ENCODE data around the gene SLC5A8.

SLC5A8 gene

GRCh38 chr12:101209319-101210302 lies at the start of gene SLC5A8:
Gene SLC5A8, minus strand, starts transcription at chr12:101210238. Its CDS starts 390 bp downstream, at chr12:101209848.
- no peak for DNase-seq

GRCh38 chr12:101257357-101257756 lies 47.3 kb upstream of the SLC5A8 start:
- DNase-seq, result no peak

GRCh38 chr12:101256266-101256665 lies 46.2 kb upstream of the SLC5A8 start:
- DNase-seq, result no peak

- no peak for DNase-seq
These were observed 33.6 kb upstream of the SLC5A8 start for GRCh38 chr12:101243616-101244015.

- no peak for DNase-seq
These were observed 33.0 kb upstream of the SLC5A8 start for GRCh38 chr12:101243074-101243473.

GRCh38 chr12:101238800-101239329 lies 28.8 kb upstream of the SLC5A8 start:
- DNase-seq, result no peak

- no peak for DNase-seq
These were observed 28.3 kb upstream of the SLC5A8 start for GRCh38 chr12:101238306-101238705.

- DNase-seq, result no peak
These were observed 25.6 kb upstream of the SLC5A8 start for GRCh38 chr12:101235686-101236085.

GRCh38 chr12:101231636-101232035 lies 21.6 kb upstream of the SLC5A8 start:
- no peak for DNase-seq

- DNase-seq, result no peak
These were observed 20.5 kb upstream of the SLC5A8 start for GRCh38 chr12:101230547-101230946.

- no peak for DNase-seq
These were observed 19.8 kb upstream of the SLC5A8 start for GRCh38 chr12:101229841-101230241.

GRCh38 chr12:101221301-101221700 lies 11.3 kb upstream of the SLC5A8 start:
- no peak for DNase-seq

GRCh38 chr12:101216810-101217209 lies 6.8 kb upstream of the SLC5A8 start:
- no peak for DNase-seq

- DNase-seq, result no peak
These were observed 2.8 kb downstream of the SLC5A8 start for GRCh38 chr12:101207086-101207780.

- no peak for DNase-seq
These were observed 5.3 kb downstream of the SLC5A8 start for GRCh38 chr12:101204602-101205304.

GRCh38 chr12:101200824-101201223 lies 9.2 kb downstream of the SLC5A8 start:
- no peak for DNase-seq

- no peak for DNase-seq
These were observed 9.9 kb downstream of the SLC5A8 start for GRCh38 chr12:101200145-101200544.

GRCh38 chr12:101186291-101186690 lies 23.7 kb downstream of the SLC5A8 start:
- DNase-seq, result no peak

GRCh38 chr12:101181776-101182175 lies 28.3 kb downstream of the SLC5A8 start:
- no peak for DNase-seq

- DNase-seq, result no peak
These were observed 35.5 kb downstream of the SLC5A8 start for GRCh38 chr12:101174541-101174940.

GRCh38 chr12:101173197-101173749 lies 36.8 kb downstream of the SLC5A8 start:
- DNase-seq, result no peak

- no peak for DNase-seq
These were observed 37.7 kb downstream of the SLC5A8 start for GRCh38 chr12:101172316-101172715.

- no peak for DNase-seq
These were observed 42.0 kb downstream of the SLC5A8 start for GRCh38 chr12:101168001-101168400.

Data from activated CD8-positive, alpha-beta memory T cell treated with anti-CD3 and anti-CD28 coated beads for 24 hours (primary cell).